HL-60 (cell line): ENCODE results near the gene SLC24A1.

Source experiments
- GABPA ChIP-seq: IDR thresholded peaks from 2 replicates; pipeline ENCODE4 v1.6.1; 2012; ENCODE audit warnings: low read depth
- POLR2AphosphoS5 ChIP-seq: IDR thresholded peaks from 2 replicates; pipeline ENCODE4 v1.6.1; 2012; ENCODE audit warnings: low read depth
- REST ChIP-seq: IDR thresholded peaks from 2 replicates; pipeline ENCODE4 v1.6.1; 2012; ENCODE audit warnings: low read depth; ENCODE audit not compliant: insufficient replicate concordance
- SPI1 ChIP-seq: IDR thresholded peaks from 2 replicates; pipeline ENCODE4 v1.6.1; 2012; ENCODE audit warnings: low read depth, mild to moderate bottlenecking, borderline replicate concordance
- TF ChIP-seq, protein P1 (sequence below): IDR thresholded peaks from one replicate; pipeline ENCODE4 v1.5.1; 2011; ENCODE audit warnings: low read length, control low read depth, inconsistent platforms; ENCODE audit not compliant: insufficient read depth

GRCh38 chr15:65571971-65572370 is 49.8 kb upstream of the SLC24A1 start:
- TF ChIP-seq POLR2AphosphoS5 (no peak), GABPA (no peak), REST (no peak), SPI1 (no peak)
- TF ChIP-seq, protein P1, sequence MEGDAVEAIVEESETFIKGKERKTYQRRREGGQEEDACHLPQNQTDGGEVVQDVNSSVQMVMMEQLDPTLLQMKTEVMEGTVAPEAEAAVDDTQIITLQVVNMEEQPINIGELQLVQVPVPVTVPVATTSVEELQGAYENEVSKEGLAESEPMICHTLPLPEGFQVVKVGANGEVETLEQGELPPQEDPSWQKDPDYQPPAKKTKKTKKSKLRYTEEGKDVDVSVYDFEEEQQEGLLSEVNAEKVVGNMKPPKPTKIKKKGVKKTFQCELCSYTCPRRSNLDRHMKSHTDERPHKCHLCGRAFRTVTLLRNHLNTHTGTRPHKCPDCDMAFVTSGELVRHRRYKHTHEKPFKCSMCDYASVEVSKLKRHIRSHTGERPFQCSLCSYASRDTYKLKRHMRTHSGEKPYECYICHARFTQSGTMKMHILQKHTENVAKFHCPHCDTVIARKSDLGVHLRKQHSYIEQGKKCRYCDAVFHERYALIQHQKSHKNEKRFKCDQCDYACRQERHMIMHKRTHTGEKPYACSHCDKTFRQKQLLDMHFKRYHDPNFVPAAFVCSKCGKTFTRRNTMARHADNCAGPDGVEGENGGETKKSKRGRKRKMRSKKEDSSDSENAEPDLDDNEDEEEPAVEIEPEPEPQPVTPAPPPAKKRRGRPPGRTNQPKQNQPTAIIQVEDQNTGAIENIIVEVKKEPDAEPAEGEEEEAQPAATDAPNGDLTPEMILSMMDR = no peak
